Measurements from ENCODE around the gene UBR4. TPM values are rescaled to one million over a fixed set of nuclear protein-coding genes. Genes with fewer than 3 reads are reported as not detected.
A peak's percentile ranks its signal among the peaks of the same experiment; 100 is the strongest.
"Not testable (repeated sequence)": the region's sequence is repeated elsewhere in the genome, so short reads cannot be mapped to it uniquely, and the experiment has no call there.

UBR4 gene
- polyA plus RNA-seq (2012; ENCODE audit: insufficient read depth, insufficient read length) = 129 TPM

DNA sequence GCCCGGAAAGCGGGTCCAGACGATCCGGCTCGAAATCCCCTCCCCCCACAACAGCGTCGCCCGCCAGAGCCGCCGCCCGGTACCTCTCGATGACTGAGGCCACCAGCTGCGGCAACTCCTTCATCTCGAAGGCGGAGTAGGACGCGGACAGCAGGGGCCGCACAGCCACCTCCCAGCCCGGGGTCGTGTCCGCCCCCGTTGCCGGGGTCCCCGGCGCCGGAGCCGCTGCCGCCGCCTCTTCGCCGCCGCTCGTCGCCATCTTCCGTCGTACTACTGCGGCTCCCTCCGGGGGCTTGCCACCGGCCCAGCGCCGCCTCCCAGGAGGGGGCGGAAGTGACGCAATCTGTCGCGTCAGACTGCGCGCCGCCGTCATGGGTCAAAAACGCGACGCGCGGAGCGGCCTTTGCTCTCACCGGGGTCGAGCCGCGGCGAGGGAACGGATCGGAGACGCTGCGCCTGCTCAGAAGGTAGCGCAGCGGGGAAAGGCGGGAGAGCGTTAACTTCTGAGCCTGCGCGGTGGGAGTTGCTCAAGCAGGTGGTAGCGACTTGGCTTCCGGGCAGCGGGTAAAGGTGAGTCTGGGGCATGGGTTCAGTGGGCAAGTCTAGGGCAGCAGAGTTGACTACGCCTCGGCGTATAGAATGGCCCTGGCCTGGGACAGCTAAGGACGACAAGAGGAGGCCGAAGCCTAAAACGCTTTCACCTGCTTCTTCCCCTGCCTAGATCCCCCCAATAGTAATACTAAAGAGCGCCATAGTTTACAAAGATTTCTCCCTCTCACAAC is at the start of gene UBR4:
TSS of gene UBR4 (minus strand) at position 277 of the 782 bp plus-strand sequence. CDS start at position 259, 18 bp downstream.
- peak; percentile 95 for DNase-seq (ENCODE audit: low read depth, low spot score)
- peak within 1 kb of the TSS; percentile 99 for H3K4me3 ChIP-seq (ENCODE audit: low read length)

DNA sequence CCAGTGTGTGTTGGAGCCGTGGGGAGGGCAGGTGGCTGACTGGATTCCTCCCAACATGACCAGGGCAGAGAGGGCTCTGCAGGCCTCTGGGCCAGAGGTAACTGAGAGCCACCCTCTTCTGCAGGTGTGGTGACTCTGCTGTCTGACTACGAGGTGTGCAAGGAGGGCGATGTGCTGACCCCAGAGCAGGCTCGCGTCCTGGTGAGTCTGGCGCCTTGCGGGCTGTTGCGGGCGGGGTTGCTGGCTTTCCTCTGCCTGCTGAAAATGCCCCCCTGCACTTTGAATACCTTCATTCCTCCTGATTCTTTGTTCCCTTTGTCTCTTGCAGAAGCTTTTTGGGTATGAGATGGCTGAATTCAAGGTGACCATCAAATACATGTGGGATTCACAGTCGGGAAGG is 48.3 kb upstream of the UBR4 start:
- DNase-seq (ENCODE audit: low read depth, low spot score) = no peak
- no peak overlapping the region for H3K4me3 ChIP-seq (ENCODE audit: low read length)

DNA sequence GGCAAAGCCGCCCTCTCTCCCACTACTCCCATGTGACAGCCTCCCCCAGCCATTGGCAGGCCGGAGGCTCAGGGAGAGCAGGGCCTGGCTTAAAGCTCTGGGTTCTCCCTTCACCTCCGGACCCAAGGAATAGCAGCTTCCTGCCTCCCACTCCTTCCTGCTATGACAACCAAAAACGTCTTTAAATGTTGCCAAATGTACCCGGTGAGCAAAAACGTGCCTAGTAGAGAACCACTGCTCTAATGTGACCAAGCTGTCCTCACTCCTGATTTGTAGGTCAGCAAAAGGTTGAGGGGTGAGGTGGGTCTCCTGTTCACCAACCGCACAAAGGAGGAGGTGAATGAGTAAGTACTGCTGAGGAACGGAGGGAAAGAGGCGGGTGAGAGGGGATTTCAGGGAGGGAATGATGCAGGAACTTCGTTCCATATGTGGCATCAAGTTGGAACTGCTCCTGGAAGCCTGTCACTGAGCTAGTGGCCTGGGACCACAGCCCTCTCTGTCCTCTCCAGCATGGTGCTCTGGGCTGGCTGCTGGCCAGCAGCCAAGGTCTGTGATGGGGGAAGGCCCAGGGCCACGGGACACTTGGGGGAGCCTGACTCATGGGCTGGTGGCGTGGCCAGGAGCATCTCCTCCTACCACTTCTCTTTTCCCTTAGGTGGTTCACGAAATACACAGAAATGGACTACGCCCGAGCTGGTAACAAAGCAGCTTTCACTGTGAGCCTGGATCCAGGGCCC is 47.3 kb upstream of the UBR4 start:
- no peak for DNase-seq (ENCODE audit: low read depth, low spot score)
- no peak overlapping the region for H3K4me3 ChIP-seq (ENCODE audit: low read length)

DNA sequence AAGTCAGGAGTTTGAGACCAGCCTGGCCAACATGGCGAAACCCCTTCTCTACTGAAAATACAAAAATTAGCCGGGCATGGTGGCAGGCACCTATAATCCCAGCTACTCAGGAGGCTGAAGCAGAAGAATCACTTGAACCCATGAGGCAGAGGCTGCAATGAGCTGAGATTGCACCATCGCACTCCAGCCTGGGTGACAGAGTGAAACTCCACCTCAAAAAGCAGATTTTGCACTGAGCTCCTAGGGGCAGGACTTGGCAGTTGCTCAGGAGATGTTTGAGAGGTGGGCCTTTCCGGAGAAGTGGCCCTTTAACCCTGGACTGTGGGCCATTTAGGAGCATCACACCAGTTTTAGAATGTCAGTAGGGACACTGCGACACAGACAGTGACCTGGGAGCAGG is 46.2 kb upstream of the UBR4 start:
- DNase-seq (ENCODE audit: low read depth, low spot score) = not testable (repeated sequence)

DNA sequence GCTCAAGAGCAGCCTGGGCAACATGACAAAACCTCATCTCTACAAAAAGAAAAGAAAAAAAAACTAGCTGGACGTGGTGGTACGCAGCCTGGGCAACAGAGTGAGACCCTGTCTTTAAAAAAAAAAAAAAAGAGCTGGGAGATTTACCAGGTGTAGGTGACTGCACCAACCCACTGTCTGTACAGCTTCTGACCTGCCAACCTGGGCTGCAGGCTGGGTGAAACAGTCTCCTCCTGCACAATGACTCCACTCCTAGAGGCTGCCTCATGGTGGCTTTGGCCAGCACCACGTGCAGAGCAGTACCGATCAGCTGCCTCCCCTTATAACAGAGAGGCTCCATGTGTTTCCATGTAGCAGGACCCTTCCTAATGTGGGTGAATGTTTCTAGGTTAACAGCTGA is 45.2 kb upstream of the UBR4 start:
- H3K4me3 ChIP-seq (ENCODE audit: low read length) = no peak overlapping the region
- DNase-seq (ENCODE audit: low read depth, low spot score) = no peak

More for the DNA sequence above, 46.2 kb upstream of the UBR4 start:
- H3K4me3 ChIP-seq (ENCODE audit: low read length) = not testable (repeated sequence)

DNA sequence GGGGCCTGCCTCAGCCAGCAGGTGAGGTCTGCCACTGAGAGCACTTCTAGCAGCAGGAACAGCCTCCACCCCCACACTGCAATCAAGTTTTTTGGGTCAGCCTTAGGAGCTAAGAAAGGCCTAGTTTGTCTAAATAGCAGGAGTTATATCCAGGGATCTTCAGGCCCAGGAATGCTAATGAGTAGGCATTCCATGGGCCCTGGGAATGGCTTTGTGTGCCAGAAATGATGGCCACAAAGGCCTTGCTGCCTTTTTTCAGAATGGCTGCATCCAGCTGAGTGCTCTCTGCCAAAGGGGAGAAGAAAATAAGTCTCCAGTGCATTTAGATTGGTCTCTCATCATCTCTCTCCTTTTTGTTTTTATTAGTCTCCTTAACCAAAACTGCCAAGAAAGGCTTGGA is 44.4 kb upstream of the UBR4 start:
- no peak for DNase-seq (ENCODE audit: low read depth, low spot score)
- no peak overlapping the region for H3K4me3 ChIP-seq (ENCODE audit: low read length)

DNA sequence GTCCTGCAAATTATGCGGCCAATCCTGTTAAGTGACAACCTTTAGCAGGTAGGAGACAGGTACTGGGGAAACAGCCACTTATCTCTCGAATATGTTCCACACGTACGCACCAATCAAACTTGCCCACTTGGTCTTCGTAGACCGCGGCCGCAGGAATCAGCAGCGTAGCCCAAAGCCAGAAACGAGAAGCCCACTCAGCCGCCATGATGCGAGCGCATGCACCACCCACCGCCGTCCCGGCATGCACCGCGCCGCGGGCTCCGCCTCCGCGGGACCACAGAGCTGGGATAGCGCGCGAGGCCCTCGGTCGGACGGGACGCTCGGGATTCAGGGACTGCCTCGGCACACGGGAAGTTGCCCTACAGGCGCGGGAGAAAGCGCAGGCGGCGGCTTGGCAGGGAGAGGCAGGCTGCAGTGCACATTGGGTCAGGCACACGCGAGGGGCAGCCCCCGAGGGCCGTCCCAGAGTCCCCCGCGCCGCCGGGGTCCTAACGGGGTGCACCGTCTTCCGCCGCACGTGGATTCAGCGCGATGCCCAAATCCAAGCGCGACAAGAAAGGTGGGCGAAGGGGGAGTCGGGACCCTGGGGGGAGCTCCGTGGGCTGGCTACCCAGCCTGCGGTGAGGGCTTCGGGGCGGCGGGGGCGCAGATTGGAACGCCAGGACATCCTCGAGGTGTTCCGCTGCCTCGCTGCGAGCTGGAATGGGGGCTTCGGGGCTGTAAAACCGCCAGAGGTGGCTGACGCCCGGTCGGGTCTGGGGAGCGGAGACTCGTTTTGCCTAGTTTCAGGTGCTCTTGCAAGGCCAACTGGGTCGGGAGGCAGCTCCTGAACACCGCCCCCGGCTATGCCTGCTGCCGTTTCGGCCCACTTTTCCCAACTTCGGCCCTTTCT is 41.5 kb upstream of the UBR4 start, which contains the start of the genes EMC1 and MRTO4:
TSS of gene EMC1 (minus strand) at position 220 of the 892 bp plus-strand sequence. CDS start at position 205, 15 bp downstream.
TSS of gene MRTO4 (plus strand) at position 501 of the 892 bp plus-strand sequence. CDS start at position 532, 31 bp downstream.
- peak; percentile 72 for DNase-seq (ENCODE audit: low read depth, low spot score)

DNA sequence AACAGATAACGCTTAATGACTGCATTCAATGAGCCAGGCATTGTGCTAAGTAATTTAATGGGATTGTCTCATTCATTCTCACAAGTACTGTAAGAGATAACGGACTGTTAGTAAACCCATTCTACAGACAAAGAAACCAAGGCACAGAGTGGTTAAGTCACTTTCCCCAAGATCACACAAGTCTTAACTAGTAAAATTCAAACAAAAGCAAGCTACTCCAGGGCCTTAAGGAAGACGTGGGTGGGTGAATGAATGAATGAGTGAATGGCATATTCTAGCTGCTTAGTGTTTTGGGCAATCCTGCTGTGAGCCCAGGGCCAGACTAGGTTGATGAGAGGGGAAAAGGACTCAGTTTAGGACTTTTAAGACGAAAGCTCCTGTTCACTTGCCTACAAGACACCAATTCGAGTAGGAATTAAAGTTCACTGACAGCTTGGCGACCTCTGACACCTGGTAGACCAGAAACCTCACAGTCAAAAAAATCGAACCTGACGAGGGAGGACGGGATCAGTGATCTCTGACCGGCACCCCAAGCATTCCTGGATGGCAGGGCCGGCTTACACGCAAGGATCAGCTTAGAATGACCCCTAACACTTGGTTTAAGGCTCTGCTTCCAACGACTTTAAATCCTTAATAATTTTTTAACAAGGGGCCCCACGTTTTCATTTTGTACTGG is 40.7 kb upstream of the UBR4 start:
- DNase-seq (ENCODE audit: low read depth, low spot score) = no peak
- H3K4me3 ChIP-seq (ENCODE audit: low read length) = peak overlapping the region; percentile 100

More for the DNA sequence above, 41.5 kb upstream of the UBR4 start, which contains the start of the genes EMC1 and MRTO4:
- peak within 1 kb of the TSS; percentile 100 for H3K4me3 ChIP-seq (ENCODE audit: low read length)

DNA sequence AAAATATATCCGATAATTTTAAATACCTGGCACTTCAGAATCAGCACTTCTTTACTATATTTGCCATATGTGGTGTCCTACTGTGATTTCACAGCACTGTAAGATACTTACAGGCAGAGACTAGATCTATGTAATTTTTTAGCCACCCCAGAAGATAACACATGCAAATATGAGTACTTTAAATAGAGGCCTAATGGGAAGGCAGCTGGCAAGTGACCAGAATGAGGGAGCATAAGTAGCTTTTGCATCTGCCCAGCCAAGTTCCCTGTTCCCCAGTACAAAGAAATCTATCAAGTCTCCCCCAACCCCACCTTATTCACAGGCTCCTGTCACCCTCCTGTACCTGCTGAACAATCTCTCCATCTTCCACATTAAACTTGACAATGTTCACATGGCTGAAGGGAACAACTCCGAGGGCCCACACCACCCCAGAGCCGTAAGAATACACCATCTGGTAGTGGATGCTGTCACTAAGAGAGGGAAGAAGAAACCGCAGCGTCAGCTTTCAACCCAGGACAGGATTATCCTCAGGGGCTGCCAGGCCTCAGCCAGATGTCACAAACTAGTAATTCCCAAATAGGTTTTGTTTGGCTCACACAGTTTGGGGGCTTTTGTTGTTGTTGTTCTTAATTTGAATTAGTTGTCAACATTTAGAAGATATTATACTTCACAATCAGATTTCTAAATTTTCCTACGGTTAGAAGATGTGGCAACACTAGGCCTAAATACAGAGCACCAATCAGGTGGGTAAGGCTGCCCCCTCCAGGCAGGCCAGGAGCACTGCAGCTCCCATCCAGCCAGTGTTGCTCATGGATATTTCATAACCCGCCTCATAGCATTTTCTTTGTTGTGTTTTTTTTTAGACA is 30.8 kb upstream of the UBR4 start:
- H3K4me3 ChIP-seq (ENCODE audit: low read length) = no peak overlapping the region
- peak; percentile 54 for DNase-seq (ENCODE audit: low read depth, low spot score)

DNA sequence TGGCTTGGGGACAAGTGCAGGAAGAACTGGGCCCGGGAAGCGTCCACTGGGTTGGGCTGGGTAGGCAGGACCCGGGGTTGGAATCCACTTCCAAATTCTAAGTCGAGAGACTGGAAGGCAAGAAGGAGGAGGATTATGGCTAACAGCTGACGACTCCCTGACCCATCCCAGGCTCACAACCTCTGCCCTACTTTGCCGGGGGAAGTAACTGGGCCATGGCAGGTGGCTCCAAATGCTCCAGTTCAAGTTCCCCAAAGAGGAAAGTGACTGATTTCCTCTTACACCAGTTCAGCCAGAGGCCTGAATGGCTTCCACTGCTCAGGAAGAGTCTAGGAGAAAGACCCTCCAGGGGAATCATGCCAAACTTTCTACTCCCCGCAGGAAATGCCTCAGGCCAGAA is 29.8 kb upstream of the UBR4 start:
- DNase-seq (ENCODE audit: low read depth, low spot score) = no peak

DNA sequence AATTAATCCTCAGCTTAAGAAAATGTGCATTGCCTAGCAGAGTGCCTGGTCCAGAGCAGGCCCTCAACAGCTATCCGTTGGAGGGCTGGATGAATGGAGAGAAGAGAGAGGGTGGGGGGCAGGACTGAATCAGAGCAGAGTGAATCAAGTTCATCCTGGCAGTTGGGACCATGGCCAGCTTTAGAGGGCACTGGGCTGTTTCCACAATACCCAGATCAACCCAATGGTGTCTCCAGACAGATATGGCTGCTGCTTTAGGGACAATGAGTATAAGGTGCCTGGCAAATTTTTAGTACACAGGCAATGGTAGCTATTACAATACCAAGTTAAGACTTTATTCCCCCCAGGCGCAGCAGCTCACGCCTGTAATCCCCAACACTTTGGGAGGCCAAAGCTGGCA is 24.2 kb upstream of the UBR4 start:
- no peak overlapping the region for H3K4me3 ChIP-seq (ENCODE audit: low read length)
- no peak for DNase-seq (ENCODE audit: low read depth, low spot score)

More for the DNA sequence above, 29.8 kb upstream of the UBR4 start:
- H3K4me3 ChIP-seq (ENCODE audit: low read length) = no peak overlapping the region

DNA sequence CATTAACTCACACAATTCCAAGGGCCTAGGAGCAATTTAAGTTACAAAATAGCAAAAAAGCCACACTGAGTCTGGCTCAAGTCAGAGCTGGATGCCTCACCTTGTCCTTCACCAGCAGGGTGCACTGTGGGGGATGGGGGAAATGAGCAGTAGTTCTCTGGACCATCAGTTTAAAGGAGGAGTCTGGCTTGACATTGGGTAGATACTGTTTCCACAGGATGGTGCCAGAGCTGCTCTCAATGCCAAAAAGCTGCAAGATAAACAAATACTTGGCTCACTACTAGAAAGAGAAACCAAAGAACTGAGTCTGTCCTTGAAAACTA is 22.4 kb upstream of the UBR4 start:
- H3K4me3 ChIP-seq (ENCODE audit: low read length) = no peak overlapping the region
- no peak for DNase-seq (ENCODE audit: low read depth, low spot score)

DNA sequence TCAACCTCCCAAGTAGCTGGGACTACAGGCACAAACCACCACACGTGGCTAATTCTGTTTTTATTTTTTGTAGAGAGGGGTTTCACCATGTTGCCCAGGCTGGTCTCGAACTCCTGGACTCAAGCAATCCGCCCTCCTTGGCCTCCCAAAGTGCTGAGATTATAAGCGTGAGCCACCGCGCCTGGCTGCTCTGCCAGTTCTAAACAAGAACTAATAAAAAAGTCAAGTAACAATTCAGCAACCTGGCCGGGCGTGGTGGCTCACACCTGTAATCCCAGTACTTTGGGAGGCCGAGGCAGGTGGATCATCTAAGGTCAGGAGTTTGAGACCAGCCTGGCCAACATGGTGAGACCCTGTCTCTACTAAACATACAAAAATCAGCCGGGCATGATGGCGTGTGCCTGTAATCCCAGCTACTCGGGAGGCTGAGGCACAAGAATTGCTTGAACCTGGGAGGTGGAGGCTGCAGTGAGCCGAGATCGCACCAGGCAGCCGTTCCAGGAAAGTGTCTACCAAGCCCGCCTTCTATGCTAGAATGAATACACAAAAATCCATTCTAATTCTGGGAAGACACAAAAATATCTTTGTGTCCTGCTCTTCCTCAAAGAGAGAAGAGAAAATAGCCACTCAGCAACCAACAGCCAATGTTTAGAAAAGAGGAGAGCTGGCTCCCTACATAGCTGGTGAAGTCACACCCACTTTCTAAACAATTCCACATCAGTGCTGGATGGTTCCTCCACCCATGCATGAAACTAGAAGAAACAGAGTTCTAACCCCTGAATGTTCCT is 21.9 kb upstream of the UBR4 start:
- not testable (repeated sequence) for H3K4me3 ChIP-seq (ENCODE audit: low read length); DNase-seq (ENCODE audit: low read depth, low spot score)

DNA sequence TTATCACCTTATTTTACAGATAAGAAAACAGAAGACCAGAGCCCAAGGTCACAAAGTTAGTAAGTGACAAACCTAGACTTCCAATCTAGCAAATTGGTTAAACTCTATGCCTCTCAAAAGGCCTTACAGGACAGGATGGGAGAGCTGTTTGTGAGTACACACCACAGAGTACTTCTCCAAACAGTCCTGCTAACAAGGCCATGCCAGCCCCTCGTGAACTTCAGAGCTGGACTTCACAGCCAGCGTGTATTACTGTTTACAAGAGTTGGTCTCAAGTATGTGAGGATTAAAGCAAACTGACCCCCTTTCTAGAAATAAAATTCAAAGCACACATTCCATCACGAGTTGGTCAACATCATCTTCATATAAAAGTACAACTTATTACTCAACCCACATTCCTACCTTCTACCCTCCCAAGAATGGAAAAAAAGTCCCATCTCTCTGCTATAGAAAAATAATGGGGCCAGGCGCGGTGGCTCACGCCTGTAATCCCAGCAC is 19.8 kb upstream of the UBR4 start:
- H3K4me3 ChIP-seq (ENCODE audit: low read length) = no peak overlapping the region
- DNase-seq (ENCODE audit: low read depth, low spot score) = no peak

DNA sequence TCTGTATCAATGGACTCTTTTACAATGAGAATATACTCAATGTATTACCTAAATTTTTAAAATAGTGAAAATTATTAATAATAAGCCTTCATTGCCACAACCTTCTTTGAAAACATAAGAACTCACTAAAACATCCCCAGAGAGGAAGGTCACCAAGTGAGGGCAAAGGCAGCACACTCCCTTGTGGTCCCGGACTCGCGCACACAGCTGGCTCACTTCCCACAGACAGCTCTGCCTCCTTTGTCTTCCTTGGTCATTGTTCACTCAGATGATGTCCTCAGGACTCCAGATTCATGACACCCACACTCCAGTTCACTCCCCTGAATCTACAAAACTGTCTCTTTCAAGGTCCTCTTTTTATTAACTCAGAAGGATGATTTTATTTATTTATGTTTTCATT is 19.2 kb upstream of the UBR4 start:
- no peak for DNase-seq (ENCODE audit: low read depth, low spot score)

DNA sequence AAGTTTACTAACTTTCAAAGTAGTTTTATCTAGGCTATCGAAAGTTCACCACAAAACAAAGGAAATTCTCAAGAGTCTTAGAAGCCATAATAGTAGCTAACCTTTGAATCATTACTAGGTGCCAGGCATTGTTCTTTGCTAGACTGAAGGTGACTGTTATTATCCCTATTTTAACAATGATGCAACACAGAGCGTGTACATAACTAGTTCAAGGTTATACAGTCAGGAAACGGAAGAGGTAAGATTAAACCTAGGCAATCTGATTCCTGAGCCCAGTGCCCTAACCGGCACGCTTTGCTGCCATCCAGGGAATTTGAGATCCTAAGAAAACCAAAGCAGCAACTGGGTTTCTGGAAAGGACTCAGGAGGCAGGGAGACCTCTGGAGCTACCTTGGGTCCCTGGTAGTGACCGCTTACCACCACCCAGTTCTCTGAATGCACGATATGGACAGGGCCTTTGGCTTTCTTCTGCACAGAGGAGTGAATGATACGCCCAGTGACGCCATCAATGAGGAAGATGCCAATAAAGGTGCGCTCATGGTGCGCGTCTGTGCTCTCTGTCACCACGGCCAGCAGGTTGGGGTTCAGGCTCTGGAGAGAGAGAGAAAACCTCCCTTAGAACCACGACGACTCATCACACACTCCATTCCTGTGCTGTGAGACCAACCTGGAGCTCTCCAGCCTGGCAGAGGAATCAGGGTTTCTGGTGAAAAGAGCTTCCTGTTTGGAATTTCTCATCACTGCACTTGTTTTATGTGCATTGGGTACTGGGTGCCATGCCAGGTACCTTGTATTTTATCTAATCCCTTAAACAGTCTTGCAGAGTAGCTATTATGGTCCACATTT is 13.1 kb upstream of the UBR4 start:
- DNase-seq (ENCODE audit: low read depth, low spot score) = no peak
- no peak overlapping the region for H3K4me3 ChIP-seq (ENCODE audit: low read length)

More for the DNA sequence above, 19.2 kb upstream of the UBR4 start:
- H3K4me3 ChIP-seq (ENCODE audit: low read length) = no peak overlapping the region
